ENCODE measurements around the gene ST6GALNAC6.

The ST6GALNAC6 gene

GRCh38 chr9:127910613-127911205, 11.3 kb upstream of the ST6GALNAC6 start:
- TF ChIP-seq CTCF (IDR thresholded peaks at IDR 0.05; ENCODE audit: low read depth, low read length): no peak
- in situ Hi-C loops (cut with HindIII; ENCODE audit: low sequenced_read_pairs): no loop called here
- no peak overlapping the region for H3K4me3 ChIP-seq (ENCODE audit: low read depth, low read length)
- peak; percentile 38 for DNase-seq (ENCODE audit: low read depth, low spot score)

- no peak overlapping the region for H3K4me3 ChIP-seq (ENCODE audit: low read depth, low read length)
- TF ChIP-seq CTCF (IDR thresholded peaks at IDR 0.05; ENCODE audit: low read depth, low read length): no peak
- in situ Hi-C loops (cut with HindIII; ENCODE audit: low sequenced_read_pairs): no loop called here
- DNase-seq (ENCODE audit: low read depth, low spot score): no peak
Observed at GRCh38 chr9:127909839-127910273, 10.5 kb upstream of the ST6GALNAC6 start.

- H3K4me3 ChIP-seq (ENCODE audit: low read depth, low read length): no peak overlapping the region
- in situ Hi-C loops (cut with HindIII; ENCODE audit: low sequenced_read_pairs): no loop called here
- no peak for TF ChIP-seq CTCF (IDR thresholded peaks at IDR 0.05; ENCODE audit: low read depth, low read length)
- no peak for DNase-seq (ENCODE audit: low read depth, low spot score)
Observed at GRCh38 chr9:127908660-127908926, 9.2 kb upstream of the ST6GALNAC6 start.

- TF ChIP-seq CTCF (IDR thresholded peaks at IDR 0.05; ENCODE audit: low read depth, low read length): no peak
- in situ Hi-C loops (cut with HindIII; ENCODE audit: low sequenced_read_pairs): no loop called here
- no peak for DNase-seq (ENCODE audit: low read depth, low spot score)
- H3K4me3 ChIP-seq (ENCODE audit: low read depth, low read length): no peak overlapping the region
Observed at GRCh38 chr9:127907867-127908659, 8.7 kb upstream of the ST6GALNAC6 start.

GRCh38 chr9:127905788-127906191, 6.4 kb upstream of the ST6GALNAC6 start:
- H3K4me3 ChIP-seq (ENCODE audit: low read depth, low read length): no peak overlapping the region
- in situ Hi-C loops (cut with HindIII; ENCODE audit: low sequenced_read_pairs): no loop called here
- no peak for DNase-seq (ENCODE audit: low read depth, low spot score)
- no peak for TF ChIP-seq CTCF (IDR thresholded peaks at IDR 0.05; ENCODE audit: low read depth, low read length)

GRCh38 chr9:127905004-127905728, 5.8 kb upstream of the ST6GALNAC6 start:
- in situ Hi-C loops (cut with HindIII; ENCODE audit: low sequenced_read_pairs): no loop called here
- DNase-seq (ENCODE audit: low read depth, low spot score): no peak
- TF ChIP-seq CTCF (IDR thresholded peaks at IDR 0.05; ENCODE audit: low read depth, low read length): no peak
- no peak overlapping the region for H3K4me3 ChIP-seq (ENCODE audit: low read depth, low read length)
